ENCODE results near the gene CST9. TPM values are rescaled to one million over a fixed set of nuclear protein-coding genes. Genes with fewer than 3 reads are reported as not detected.
"Not testable (repeated sequence)": the region's sequence is repeated elsewhere in the genome, so short reads cannot be mapped to it uniquely, and the experiment has no call there.

Gene CST9
- total RNA-seq, 1 donor from 2014 or later: not detected

- no peak for TF ChIP-seq CTCF (IDR thresholded peaks at IDR 0.05)
- no peak for ATAC-seq
- intact Hi-C loops (cut with DNase I): no loop called here
- H3K4me3 ChIP-seq: no peak overlapping the region
- H3K4me1 ChIP-seq: no peaks in the 10 kb centered on the region
- H3K36me3 ChIP-seq: no peaks in the 10 kb centered on the region
- DNase-seq: no peak
- H3K27ac ChIP-seq: no peak overlapping the region
- no peaks in the 10 kb centered on the region for H3K27me3 ChIP-seq (ENCODE audit: low read depth)
- H3K9me3 ChIP-seq: no peaks in the 10 kb centered on the region
Measured at GRCh38 chr20:23584434-23585199, 21.1 kb downstream of the CST9 start.

- Histone ChIP-seq H3K36me3 (no peaks in the 10 kb centered on the region), H3K4me3 (no peak overlapping the region), H3K4me1 (no peaks in the 10 kb centered on the region), H3K27ac (no peak overlapping the region), H3K9me3 (no peaks in the 10 kb centered on the region), H3K27me3 (ENCODE audit: low read depth) (no peaks in the 10 kb centered on the region)
- DNase-seq (no peak), ATAC-seq (no peak)
- intact Hi-C loops (cut with DNase I): no loop called here
- no peak for TF ChIP-seq CTCF (IDR thresholded peaks at IDR 0.05)
Measured at GRCh38 chr20:23583526-23583925, 22.2 kb downstream of the CST9 start.

- Histone ChIP-seq H3K9me3 (no peaks in the 10 kb centered on the region), H3K36me3 (no peaks in the 10 kb centered on the region), H3K27me3 (ENCODE audit: low read depth) (no peaks in the 10 kb centered on the region), H3K4me1 (no peaks in the 10 kb centered on the region), H3K27ac (no peak overlapping the region), H3K4me3 (no peak overlapping the region)
- DNase-seq: no peak
- ATAC-seq: no peak
- intact Hi-C loops (cut with DNase I): no loop called here
- no peak for TF ChIP-seq CTCF (IDR thresholded peaks at IDR 0.05)
Measured at GRCh38 chr20:23582293-23582692, 23.4 kb downstream of the CST9 start.

GRCh38 chr20:23581833-23582232 lies 23.9 kb downstream of the CST9 start:
- H3K27ac ChIP-seq; DNase-seq; H3K36me3 ChIP-seq; H3K27me3 ChIP-seq (ENCODE audit: low read depth); ATAC-seq; H3K4me1 ChIP-seq; intact Hi-C loops (cut with DNase I); H3K4me3 ChIP-seq; H3K9me3 ChIP-seq: not testable (repeated sequence)

- no peaks in the 10 kb centered on the region for H3K9me3 ChIP-seq
- no peak for ATAC-seq
- no peak overlapping the region for H3K27ac ChIP-seq
- no peaks in the 10 kb centered on the region for H3K27me3 ChIP-seq (ENCODE audit: low read depth)
- no peak overlapping the region for H3K4me3 ChIP-seq
- intact Hi-C loops (cut with DNase I): no loop called here
- H3K36me3 ChIP-seq: no peaks in the 10 kb centered on the region
- DNase-seq: no peak
- H3K4me1 ChIP-seq: no peaks in the 10 kb centered on the region
- TF ChIP-seq CTCF (IDR thresholded peaks at IDR 0.05): no peak
Measured at GRCh38 chr20:23574977-23575376, 30.7 kb downstream of the CST9 start.

- no peak for ATAC-seq
- intact Hi-C loops (cut with DNase I): no loop called here
- no peak overlapping the region for H3K27ac ChIP-seq
- peaks cover 3% of the 10 kb centered on the region for H3K27me3 ChIP-seq (ENCODE audit: low read depth)
- no peak for DNase-seq
- no peaks in the 10 kb centered on the region for H3K9me3 ChIP-seq
- no peak overlapping the region for H3K4me3 ChIP-seq
- TF ChIP-seq CTCF (IDR thresholded peaks at IDR 0.05): no peak
- no peaks in the 10 kb centered on the region for H3K4me1 ChIP-seq
- H3K36me3 ChIP-seq: no peaks in the 10 kb centered on the region
Measured at GRCh38 chr20:23570178-23570760, 35.4 kb downstream of the CST9 start.

Measured in lower lobe of right lung (tissue), 2 donors.